Measurements from ENCODE around the gene TBC1D20. TPM values are rescaled to one million over a fixed set of nuclear protein-coding genes. Genes with fewer than 3 reads are reported as not detected.

The TBC1D20 gene
- total RNA-seq, 1 experiment from 2014 or later, result 32.5 TPM

DNA sequence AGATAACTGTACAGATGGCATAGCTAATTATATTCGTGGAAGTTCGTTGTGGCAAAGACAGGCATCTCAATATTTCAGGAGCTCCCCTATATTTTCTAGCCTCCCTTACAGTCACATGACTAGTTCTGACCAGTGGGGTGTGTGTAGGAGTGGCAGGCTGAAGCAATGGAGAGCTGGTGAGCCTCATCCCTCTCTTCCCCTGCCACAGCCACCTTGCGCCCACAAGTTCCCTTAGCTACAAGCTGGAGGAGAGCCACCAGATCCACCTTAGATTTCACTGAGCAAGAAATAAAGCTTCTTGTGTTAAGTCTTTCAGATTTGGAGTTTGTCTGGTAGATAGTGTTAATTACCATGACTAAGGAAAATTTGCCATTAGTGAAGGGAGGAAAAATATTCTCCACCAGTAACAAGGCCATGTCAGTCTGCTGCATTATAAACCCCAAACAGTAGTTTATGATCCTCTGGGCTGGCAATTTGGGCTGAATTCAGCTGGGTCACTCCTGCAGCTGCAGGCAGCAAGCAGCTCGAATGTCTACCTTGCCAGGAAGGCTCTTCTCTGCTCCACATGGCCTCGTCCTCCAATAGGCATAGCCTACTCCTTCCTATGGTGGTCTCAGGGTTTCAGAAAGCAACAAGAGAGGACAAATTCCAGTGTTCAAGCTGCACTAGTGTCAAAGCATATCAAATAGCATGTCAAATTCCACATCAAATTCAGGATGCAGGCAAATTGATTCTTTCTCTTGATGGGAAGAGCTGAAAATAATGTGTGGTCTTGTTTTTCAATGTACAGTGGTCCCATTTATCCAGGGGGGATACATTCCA lies 61.7 kb downstream of the TBC1D20 start:
- Mint-ChIP-seq H3K4me1 (ENCODE audit: insufficient read depth, unreplicated experiment) (peaks cover 16% of the 10 kb centered on the region), H3K9me3 (ENCODE audit: unreplicated experiment) (no peaks in the 10 kb centered on the region), H3K36me3 (ENCODE audit: insufficient read depth, unreplicated experiment) (peaks cover 30% of the 10 kb centered on the region), H3K27ac (ENCODE audit: low read depth, unreplicated experiment) (peak overlapping the region; percentile 78), H3K4me3 (ENCODE audit: unreplicated experiment) (peak overlapping the region; percentile 31), H3K27me3 (ENCODE audit: insufficient read depth, unreplicated experiment) (no peaks in the 10 kb centered on the region)
- POLR2A ChIA-PET, result interaction anchor here (0.7 to 13.1 kb wide), 11 partner anchors 9 to 77 kb away, joined by 3 to 198 read pairs (median 9); partner anchors contain the start of genes TBC1D20 and TRIB3
- intact Hi-C loops (cut with micrococcal nuclease), result loop anchor here (2.0 kb wide), 1 partner anchor 38 kb away; no protein-coding TSS in a partner anchor
- DNase-seq (ENCODE audit: unreplicated experiment), result no peak
- CTCF ChIA-PET, result interaction anchor here (0.6 to 6.2 kb wide), 12 partner anchors 14 to 49 kb away, joined by 3 to 45 read pairs (median 4); partner anchors contain the start of gene TRIB3
- BruUV-seq (replicated peaks), result TSS peak; percentile 3
- TF ChIP-seq, protein P1, sequence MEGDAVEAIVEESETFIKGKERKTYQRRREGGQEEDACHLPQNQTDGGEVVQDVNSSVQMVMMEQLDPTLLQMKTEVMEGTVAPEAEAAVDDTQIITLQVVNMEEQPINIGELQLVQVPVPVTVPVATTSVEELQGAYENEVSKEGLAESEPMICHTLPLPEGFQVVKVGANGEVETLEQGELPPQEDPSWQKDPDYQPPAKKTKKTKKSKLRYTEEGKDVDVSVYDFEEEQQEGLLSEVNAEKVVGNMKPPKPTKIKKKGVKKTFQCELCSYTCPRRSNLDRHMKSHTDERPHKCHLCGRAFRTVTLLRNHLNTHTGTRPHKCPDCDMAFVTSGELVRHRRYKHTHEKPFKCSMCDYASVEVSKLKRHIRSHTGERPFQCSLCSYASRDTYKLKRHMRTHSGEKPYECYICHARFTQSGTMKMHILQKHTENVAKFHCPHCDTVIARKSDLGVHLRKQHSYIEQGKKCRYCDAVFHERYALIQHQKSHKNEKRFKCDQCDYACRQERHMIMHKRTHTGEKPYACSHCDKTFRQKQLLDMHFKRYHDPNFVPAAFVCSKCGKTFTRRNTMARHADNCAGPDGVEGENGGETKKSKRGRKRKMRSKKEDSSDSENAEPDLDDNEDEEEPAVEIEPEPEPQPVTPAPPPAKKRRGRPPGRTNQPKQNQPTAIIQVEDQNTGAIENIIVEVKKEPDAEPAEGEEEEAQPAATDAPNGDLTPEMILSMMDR (IDR thresholded peaks at IDR 0.05; ENCODE audit: unreplicated experiment), result no peak

DNA sequence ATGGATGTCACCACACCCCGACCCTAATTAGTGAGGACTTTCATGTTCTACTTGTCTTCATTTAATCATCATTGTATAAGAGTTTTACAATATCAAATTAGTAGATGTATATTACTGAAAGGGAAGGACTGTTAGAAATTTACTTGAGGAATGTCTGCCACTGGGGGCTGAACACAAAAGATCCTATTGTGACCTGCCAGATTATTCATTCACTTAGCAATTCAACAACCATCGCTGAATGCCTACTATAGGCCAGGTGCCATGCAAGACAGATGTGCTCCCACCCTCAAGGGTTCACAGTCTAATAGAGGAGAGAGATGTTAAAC lies 62.2 kb downstream of the TBC1D20 start:
- no peaks in the 10 kb centered on the region for H3K27me3 Mint-ChIP-seq (ENCODE audit: insufficient read depth, unreplicated experiment)
- intact Hi-C loops (cut with micrococcal nuclease), result loop anchor here (2.0 kb wide), 1 partner anchor 37 kb away; no protein-coding TSS in a partner anchor
- no TSS peak for BruUV-seq (replicated peaks)
- peaks cover 36% of the 10 kb centered on the region for H3K36me3 Mint-ChIP-seq (ENCODE audit: insufficient read depth, unreplicated experiment)
- peaks cover 16% of the 10 kb centered on the region for H3K4me1 Mint-ChIP-seq (ENCODE audit: insufficient read depth, unreplicated experiment)
- H3K4me3 Mint-ChIP-seq (ENCODE audit: unreplicated experiment), result no peak overlapping the region
- peak overlapping the region; percentile 78 for H3K27ac Mint-ChIP-seq (ENCODE audit: low read depth, unreplicated experiment)
- CTCF ChIA-PET, result interaction anchor here (0.7 to 6.2 kb wide), 8 partner anchors 14 to 45 kb away, joined by 3 to 45 read pairs (median 4); partner anchors contain the start of gene TRIB3
- TF ChIP-seq, protein P1 (IDR thresholded peaks at IDR 0.05; ENCODE audit: unreplicated experiment), result no peak
- POLR2A ChIA-PET, result interaction anchor here (1.0 to 13.1 kb wide), 11 partner anchors 8 to 77 kb away, joined by 3 to 198 read pairs (median 9); partner anchors contain the start of gene TRIB3
- H3K9me3 Mint-ChIP-seq (ENCODE audit: unreplicated experiment), result no peaks in the 10 kb centered on the region
- no peak for DNase-seq (ENCODE audit: unreplicated experiment)

- peaks cover 16% of the 10 kb centered on the region for H3K4me1 Mint-ChIP-seq (ENCODE audit: insufficient read depth, unreplicated experiment)
- DNase-seq (ENCODE audit: unreplicated experiment), result no peak
- H3K27ac Mint-ChIP-seq (ENCODE audit: low read depth, unreplicated experiment), result peak overlapping the region; percentile 78
- H3K27me3 Mint-ChIP-seq (ENCODE audit: insufficient read depth, unreplicated experiment), result no peaks in the 10 kb centered on the region
- H3K9me3 Mint-ChIP-seq (ENCODE audit: unreplicated experiment), result no peaks in the 10 kb centered on the region
- H3K4me3 Mint-ChIP-seq (ENCODE audit: unreplicated experiment), result no peak overlapping the region
- CTCF ChIA-PET, result interaction anchor here (0.7 to 6.2 kb wide), 7 partner anchors 19 to 156 kb away, joined by 3 to 45 read pairs (median 3); partner anchors contain the start of gene TRIB3
- no TSS peak for BruUV-seq (replicated peaks)
- TF ChIP-seq, protein P1 (IDR thresholded peaks at IDR 0.05; ENCODE audit: unreplicated experiment), result no peak
- peaks cover 44% of the 10 kb centered on the region for H3K36me3 Mint-ChIP-seq (ENCODE audit: insufficient read depth, unreplicated experiment)
- POLR2A ChIA-PET, result interaction anchor here (1.1 to 13.1 kb wide), 6 partner anchors 8 to 45 kb away, joined by 3 to 198 read pairs (median 8); partner anchors contain the start of gene TRIB3
- intact Hi-C loops (cut with micrococcal nuclease), result no loop called here
Measured at GRCh38 chr20:399182-399707, 63.1 kb downstream of the TBC1D20 start.
